Ramos (cell line): ENCODE measurements around the gene DLX6.

Source experiments
- in situ Hi-C: fragments of 300-500 bp; cut with MboI; formaldehyde crosslinking; loops from one replicate; pipeline ENCODE4 v1.14.3; 2022; ENCODE audit warnings: low sequenced_read_pairs; ENCODE audit not compliant: unreplicated experiment

DLX6 gene

DNA sequence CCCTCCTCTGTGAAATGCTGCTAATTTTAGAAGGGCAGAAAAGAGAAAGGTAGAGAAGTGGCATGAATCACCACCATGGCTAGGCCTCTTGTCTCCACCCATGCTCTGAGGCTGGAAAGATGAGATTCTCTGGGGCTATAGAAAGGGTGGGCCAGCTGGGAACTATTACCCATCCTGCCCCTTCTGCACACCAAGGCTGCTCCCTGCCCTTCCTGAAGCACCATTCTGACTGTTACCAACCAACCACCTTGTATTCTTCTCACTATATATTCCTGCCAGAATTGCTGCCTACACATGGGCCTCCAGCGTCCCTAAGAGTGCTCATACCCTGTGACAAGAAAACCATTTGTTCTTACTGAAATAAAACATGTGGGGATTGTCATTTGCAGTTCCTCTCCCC lies 11.4 kb upstream of the DLX6 start:
- in situ Hi-C loops = no loop called here

DNA sequence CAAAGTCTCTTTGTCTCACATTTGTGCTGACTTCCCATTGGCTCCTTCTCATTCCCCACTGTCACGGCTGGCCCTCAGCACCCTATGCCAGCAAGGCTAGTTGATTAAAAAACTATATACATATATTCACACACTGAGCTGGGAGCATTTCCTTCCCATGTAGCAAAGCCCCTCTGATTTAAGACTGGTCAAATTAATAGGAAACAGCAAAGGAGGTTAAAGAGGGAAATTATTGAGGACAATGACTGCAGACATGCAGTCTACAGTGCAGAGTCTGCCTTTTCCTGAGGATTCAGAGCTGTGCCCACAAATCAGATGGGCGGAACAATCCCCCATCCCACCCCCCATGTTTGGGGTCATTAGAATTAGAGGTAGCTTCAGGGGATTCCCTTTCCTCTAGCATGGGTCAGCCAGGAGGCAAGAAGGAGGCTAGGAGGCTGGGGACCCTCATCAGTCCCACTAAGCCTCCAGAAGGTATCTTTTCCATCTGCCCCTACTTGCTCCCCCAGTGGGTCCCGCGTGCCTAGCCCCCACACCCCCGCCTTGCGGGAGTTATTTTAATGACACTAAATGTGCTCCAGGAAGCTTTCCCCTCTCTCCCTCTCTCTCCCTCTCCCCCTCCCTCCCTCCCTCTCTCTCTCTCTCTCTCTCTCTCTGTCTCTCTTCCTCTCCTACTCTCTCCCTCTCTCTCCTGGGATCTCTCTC lies 9.8 kb upstream of the DLX6 start:
- in situ Hi-C loops = no loop called here

DNA sequence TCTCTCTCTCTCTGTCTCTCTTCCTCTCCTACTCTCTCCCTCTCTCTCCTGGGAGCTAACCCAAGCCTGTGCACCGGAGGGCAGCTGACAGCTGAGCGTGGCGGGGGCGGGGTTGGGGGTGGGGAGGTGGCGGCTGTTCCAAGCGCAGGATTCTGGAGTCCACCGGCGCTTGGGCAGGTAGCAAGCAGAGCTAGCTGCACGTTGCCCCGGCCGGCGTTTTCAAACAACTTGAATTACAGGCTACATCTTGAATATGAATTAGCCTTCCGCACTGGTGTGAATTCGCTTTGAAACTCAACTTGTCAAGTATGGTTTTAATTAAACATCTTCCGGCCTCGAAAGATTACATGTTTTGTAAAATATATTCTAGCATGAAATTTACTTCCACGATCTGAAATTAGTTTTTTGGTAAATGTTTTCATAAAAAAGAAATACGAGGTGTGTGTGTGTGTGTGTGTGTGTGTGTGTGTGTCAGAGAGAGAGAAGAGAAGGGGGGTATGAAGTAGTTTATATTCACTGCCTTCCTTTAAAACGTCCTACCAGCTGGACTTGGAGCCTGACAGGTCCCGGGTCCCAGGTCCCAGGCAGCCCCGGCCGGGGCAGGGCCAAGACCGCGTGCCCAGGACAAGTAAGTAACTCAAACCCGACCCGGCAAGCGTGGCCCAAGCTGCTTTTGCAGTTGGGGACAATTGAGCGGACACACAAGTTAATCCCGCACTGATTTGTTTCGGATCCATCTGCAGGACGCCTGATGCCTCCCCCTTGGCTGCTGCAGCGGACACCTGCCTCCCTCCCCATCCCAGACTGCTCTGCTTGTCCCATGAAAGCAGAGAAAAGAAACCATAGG lies 9.0 kb upstream of the DLX6 start:
- in situ Hi-C loops = no loop called here

DNA sequence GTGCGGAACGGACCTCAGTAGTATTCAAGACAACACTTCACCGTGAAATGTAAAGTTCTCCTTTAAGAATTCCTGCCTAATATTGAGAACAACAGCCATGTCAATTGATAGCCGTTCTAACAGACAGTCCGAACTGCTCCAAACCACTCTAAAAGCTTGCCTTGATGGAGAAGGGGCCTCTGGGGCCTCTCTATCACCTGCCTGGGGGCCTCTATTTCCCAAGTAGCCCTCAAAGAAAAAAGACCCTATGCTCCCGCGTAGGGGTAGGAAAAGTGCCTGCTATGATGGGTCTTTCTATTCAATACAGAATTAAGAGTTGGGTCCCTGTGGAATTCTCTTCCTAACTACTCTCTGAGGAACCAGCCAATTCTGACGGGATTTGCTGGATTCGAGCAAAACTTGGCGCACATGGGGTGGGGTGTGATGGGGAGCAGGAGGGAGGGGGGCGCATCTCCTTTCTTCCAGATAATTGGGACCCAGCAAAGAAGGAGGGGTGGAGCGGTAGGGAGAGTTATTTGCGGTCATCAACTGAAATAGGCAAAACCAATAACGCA lies 8.3 kb upstream of the DLX6 start:
- in situ Hi-C loops = no loop called here

DNA sequence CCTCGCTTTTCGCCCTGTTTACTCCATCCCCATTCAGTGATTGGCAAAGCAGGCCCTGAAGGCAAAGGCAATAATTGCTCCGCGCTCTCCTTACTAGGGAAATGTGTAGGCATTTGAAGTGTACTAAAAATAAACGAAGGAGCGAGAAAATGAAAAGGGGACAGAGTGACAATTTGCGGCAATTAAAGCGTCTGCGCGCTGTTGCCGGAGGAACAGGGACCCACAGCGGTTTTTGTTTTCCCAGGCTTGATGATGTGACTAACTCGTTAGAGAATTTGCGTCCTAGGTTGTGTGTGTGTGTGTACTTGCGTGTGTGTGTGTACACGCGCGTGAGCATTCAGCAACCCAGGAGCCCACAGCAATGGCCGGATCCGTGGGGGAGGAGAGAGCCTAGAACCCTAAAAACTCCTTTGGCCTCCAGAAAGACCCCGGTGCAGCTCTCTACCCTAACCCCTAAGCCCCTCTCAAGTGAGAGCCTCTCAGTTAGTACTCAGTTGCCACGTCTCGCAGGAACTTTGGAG lies 7.8 kb upstream of the DLX6 start:
- in situ Hi-C loops = no loop called here

DNA sequence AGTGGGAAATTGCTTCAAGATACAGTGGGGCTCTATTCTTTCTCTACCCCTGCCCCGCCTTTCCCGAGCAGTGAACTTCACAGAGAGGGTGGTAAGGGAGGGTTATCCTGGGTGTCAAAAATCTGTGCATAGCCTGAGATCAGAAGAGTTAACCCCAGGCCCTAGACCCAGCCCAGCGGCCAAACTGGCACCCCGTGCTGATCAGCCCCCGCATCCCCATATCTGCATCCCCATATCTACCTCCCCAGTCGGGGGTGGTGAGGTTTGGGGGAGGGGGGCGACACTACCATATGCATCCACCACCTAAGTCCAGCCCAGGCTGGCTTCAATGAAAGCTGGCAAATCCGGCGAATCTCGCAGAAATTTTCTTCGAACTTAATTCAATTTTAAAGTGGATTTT lies 7.0 kb upstream of the DLX6 start:
- in situ Hi-C loops = no loop called here

DNA sequence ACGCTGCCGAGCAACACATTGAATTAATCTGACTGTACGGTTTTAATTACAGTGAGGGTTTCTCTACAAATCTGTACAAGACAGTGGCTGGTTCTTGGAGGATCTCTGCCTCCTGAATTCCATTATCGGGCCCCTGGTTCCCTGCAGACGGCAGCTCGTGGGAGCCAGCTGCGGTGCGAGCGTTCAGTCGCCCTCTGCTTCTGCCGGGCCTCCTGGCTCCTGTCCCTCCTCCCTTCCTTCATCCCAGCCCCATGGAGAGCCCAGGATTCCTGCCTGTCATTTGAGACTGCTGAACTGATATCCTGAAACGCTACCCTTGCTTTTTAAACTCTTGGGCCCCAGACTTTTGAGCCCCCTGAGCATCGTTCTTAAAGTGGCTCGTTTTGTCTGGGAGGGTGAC lies 6.6 kb upstream of the DLX6 start:
- in situ Hi-C loops = no loop called here

DNA sequence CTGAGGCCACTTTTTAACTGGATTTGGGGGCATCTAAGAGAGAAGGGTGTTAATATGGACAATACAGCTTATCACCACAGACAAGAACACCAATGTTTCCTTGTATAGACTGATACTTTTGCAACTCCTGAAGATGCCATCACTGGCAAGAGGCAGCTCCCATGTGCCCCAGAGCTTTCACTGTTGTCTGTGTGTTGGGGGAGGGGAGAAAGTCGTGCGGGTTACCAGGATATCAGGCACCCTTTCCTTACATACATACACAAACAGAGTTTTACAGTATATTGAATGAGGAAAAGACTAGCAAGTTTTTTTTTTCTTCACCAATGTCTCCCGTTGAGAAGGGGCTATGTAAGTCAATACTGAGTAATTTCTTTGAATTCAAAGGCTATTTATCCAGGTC lies 4.1 kb upstream of the DLX6 start:
- in situ Hi-C loops = loop anchor here (25.0 kb wide), 1 partner anchor 1464 kb away; no protein-coding TSS in a partner anchor

DNA sequence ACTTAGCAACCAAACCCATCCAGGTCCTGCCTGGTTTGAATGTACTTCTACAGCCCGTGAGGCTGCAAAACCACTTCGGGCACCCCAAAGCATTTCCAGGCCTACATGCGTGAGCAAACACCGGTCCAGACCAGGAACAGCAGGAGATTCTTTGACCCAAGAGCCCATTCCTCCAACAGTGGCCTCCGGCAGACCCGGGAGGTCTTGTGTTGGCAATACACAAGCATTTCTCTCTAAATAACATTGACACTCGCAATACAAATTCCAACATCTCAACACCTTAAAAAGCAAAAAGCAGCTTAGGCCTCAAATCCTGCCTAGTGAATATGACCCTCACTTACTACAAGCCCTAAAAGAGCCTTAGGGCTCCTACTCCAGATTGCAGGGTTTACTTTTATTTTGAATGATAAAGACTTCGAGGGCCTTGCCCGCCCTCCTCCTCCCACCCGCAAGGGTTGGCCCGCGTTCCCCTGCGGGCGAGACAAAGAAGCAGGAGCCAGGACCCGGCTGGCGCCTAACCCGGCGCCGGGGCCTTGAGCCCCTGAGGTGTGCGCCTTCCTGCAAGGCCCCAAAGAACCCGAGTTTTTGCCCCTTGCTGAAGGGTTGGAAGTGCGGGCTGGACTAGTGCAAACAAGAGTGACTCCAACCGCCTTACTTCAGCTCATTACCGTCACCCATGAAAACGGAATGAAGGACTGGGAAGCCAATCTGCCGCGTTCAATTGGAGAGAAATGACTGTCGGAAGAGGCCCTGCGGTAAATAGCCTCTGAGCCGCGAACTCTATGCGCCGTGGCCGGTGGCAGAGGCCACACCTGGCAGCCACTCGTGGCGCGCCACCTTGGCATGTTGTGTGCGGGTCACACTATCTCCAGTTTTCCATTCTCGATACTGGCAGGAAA lies 3.4 kb upstream of the DLX6 start:
- in situ Hi-C loops = loop anchor here (25.0 kb wide), 1 partner anchor 1465 kb away; no protein-coding TSS in a partner anchor

DNA sequence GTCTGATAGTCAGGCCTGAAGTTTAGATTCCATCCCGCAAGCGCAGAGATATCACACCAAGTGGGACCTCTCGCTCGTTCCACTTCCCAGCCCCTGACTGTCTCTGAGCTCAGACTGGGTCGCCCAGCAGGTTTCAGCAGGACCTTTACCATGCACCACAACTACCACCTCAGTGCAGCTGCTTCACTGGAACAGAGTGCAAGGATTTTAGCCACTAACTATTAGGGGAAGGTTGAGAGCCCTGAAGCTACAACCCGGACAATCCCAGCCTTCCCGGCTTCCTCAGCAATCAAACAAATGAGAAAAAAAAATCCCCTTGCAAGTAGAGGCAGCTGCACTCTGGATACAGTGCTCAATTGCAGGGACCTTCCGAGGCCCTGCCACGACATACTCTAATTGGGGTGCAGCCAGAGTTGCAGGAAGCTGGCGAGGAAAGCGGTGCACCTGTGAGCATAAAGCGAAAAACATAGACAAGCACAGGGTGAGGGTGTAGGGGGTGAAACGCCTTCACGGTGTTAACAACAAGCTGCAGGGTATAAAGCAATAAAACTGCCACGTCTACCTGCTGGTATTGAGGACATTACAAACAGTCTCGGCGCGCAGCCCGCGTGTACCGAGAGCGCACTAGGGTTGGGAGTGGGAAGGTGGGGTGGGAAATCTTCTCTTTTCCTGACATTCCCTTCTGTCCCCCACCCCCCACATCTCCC lies 2.6 kb upstream of the DLX6 start:
- in situ Hi-C loops = loop anchor here (25.0 kb wide), 1 partner anchor 1465 kb away; no protein-coding TSS in a partner anchor

DNA sequence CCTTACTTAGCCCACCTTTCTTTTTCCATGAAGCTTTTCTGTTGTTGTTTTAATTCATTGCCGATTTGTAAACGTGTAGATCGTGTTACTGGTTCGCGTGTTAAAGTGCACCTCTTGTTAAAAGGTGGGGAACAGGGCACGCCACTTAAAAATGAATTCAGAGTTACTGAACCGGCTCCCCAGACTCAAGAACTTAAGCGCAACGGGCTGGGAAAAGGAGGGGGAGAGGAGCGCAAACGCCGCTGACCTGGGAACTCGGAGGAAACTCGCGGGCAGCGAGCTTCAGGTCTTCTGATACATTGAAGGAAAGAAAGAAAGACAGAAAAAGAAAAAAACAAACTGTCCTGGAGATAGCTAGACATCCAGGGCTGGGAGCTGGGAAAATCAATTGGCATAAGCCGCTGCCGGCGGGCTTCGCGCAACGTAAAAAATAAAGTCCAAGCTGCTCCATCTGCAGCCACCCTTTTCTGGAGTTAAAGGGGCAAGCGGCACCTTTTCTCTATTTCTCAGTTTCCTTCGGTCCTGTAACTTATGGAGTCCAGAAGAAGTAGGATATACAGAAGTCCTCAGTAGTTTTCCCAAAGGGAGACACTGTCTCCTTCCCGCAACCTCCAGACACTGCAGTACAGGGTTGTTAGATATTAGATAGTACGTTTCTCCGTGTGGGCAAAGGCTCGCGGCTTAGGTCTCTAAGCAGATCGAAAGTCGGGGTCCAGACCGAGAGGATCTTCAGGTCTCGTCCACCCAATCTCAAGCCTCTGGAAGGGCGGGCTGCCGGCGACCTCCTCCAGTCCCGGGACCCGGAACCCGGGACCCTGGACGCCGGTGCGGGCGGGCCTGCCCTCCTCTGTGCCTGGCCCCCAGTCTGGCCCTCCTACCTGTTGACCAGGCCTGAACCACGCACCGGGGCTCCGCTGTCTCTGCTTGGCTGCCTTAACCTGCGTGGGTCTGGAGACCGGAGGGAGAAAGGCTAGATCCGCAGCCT lies 1.8 kb upstream of the DLX6 start:
- in situ Hi-C loops = loop anchor here (25.0 kb wide), 1 partner anchor 1466 kb away; no protein-coding TSS in a partner anchor

DNA sequence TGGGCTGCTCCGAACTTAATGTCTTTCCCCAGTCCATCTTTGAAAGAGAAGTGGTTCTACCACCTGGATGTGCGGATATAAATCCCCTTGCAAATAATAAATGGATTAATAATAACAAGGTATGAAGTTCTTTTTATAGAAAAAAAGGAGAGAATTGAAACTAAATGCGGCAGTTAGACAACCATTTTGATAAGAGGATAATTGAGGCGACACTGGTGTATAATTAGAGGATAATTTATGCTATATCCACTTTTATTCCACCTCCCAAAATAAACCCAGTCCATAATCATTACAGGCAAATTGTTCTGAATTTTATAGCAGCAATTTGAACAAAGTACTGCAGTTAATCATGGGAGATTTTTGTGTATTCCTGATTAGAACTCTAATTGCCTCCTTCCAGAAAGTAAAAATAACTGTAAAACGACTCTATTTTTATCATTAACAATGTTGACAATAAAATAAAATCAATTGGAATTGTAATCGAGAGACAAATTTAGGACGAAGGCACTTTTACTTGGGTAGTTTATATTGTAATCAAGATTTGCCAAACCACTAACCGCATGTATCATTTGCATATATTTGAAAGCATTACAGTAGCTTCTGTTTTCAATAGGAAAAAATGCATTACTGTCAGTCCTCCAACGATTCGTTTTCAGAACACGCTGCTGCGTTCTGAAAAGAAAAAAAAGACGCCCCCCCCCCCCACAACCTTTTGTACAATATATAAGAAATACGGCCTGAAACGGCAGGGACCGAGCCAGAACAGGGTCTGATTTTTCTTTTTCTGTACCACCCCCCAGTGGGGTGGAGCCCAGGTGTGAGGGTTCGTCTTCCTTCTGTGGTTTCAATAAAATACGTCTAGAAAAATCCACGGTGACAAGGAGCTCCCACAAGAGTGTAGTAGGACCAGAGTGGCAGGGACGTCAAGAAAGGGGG lies 838 bp upstream of the DLX6 start:
- in situ Hi-C loops = loop anchor here (25.0 kb wide), 1 partner anchor 1467 kb away; no protein-coding TSS in a partner anchor

DNA sequence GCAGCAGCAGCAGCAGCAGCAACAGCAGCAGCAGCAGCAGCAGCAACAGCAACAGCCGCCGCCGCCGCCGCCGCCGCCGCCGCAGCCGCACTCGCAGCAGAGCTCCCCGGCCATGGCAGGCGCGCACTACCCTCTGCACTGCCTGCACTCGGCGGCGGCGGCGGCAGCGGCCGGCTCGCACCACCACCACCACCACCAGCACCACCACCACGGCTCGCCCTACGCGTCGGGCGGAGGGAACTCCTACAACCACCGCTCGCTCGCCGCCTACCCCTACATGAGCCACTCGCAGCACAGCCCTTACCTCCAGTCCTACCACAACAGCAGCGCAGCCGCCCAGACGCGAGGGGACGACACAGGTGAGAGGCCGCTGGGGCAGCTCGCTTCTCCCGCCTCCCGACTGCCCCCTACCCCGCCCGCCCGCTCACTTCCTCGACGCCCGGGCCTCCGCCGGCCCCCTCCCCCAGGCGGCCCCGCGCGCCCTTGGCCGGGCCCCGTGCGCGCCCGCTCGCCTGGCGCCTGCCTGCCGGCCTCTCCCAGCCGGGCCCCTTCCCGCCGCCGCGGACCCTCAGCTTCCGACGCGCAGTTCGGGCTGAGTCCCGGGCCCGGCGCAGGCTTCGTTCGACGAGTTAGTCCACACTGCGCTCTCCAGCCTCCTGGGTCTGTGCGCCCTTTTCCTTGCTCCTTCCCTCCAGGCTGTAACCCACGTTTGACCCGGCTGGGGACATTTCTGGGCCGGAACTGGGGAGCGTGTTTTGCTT lies 882 bp downstream of the DLX6 start:
- in situ Hi-C loops = loop anchor here (25.0 kb wide), 1 partner anchor 1469 kb away; no protein-coding TSS in a partner anchor

DNA sequence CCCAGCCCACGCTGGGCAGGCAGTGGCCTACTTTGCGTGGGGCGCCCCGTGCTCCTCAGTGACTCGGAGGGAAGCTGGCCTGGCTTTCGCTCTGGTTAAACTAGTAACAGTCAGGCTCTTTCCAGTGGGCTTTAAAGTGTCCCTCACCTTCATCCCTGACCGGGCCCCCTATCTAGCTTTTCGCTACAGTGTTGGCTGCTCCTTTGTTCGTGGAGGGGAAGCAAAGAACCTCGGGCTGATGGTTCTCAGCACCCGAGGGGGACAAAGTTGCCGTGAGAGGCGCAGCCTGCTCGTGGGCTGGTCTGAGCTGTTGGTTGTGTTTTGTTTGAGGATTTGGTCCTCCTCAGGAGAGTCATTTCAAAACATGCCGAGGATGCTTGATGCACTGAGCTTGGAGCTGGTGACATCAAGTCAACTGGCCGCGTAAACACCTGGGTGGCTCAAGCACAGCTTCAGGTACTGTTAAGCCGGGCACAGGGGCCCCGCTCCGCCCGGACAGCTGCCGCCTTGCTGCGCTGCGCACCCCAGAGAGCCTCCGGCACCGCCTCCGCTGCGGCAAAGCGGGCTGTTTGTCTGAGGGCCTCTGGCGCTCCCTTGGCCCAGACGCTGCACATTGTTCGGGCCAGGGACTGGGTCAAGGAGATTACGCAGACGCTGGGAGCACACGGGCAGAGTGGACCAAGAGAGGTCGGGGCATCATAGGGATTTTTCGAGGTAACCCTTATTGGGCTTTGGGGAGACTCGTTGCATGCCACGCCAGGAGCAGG lies 1.6 kb downstream of the DLX6 start:
- in situ Hi-C loops = loop anchor here (25.0 kb wide), 1 partner anchor 1470 kb away; no protein-coding TSS in a partner anchor

DNA sequence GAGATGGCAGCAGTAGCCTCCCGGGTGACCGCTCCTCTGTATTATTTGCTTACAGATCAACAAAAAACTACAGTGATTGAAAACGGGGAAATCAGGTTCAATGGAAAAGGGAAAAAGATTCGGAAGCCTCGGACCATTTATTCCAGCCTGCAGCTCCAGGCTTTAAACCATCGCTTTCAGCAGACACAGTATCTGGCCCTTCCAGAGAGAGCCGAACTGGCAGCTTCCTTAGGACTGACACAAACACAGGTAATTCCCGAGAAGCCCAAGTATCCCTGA lies 2.2 kb downstream of the DLX6 start:
- in situ Hi-C loops = loop anchor here (25.0 kb wide), 1 partner anchor 1470 kb away; no protein-coding TSS in a partner anchor
